Neural crest cell (in vitro differentiated cells): ENCODE measurements around the gene NOTCH1. TPM values are rescaled to one million over a fixed set of nuclear protein-coding genes. Genes with fewer than 3 reads are reported as not detected.

Experiments
- DNase-seq: peaks from one replicate; pipeline ENCODE4 v3.0.0; 2021; ENCODE audit warnings: low read depth, mixed read lengths, low spot score
- H3K27ac Mint-ChIP-seq: one replicate; pipeline ENCODE4 v1.8.0; 2021; ENCODE audit warnings: mild to moderate bottlenecking, mixed read lengths; ENCODE audit not compliant: unreplicated experiment
- H3K27me3 Mint-ChIP-seq: 2 replicates; pipeline ENCODE4 v1.8.0; 2021; ENCODE audit warnings: low read depth, mild to moderate bottlenecking, mixed read lengths
- H3K36me3 Mint-ChIP-seq: 2 replicates; pipeline ENCODE4 v1.8.0; 2021; ENCODE audit warnings: low read depth, mild to moderate bottlenecking, mixed read lengths
- H3K4me1 Mint-ChIP-seq: 2 replicates; pipeline ENCODE4 v1.8.0; 2021; ENCODE audit warnings: mixed read lengths
- H3K4me3 Mint-ChIP-seq: one replicate; pipeline ENCODE4 v1.8.0; 2021; ENCODE audit warnings: mild to moderate bottlenecking, mixed read lengths
- H3K9me3 Mint-ChIP-seq: 2 replicates; pipeline ENCODE4 v1.8.0; 2021; ENCODE audit warnings: mixed read lengths
- CTCF ChIP-seq: fragments of 200-600 bp; sonication (generic); conservative IDR thresholded peaks from 2 replicates; pipeline ENCODE4 v1.5.0; 2021; ENCODE audit warnings: antibody characterized with exemption, mild to moderate bottlenecking
- total RNA-seq: library from RNA; stranded (reverse); gene quantifications from 2 replicates; pipeline ENCODE4 v1.2.1, GENCODE V29; 2021

NOTCH1 gene
- total RNA-seq, 1 donor from 2014 or later = 99.7 TPM

GRCh38 chr9:136488247-136489214, 57.3 kb downstream of the NOTCH1 start:
- Mint-ChIP-seq H3K27me3 (no peaks in the 10 kb centered on the region), H3K27ac (no peak overlapping the region), H3K36me3 (no peaks in the 10 kb centered on the region), H3K4me3 (peak overlapping the region; percentile 59), H3K4me1 (peaks cover 20% of the 10 kb centered on the region), H3K9me3 (no peaks in the 10 kb centered on the region)
- peak; percentile 99 for TF ChIP-seq CTCF
- DNase-seq = peak; percentile 76

- Mint-ChIP-seq H3K27ac (no peak overlapping the region), H3K36me3 (no peaks in the 10 kb centered on the region), H3K4me1 (peaks cover 20% of the 10 kb centered on the region), H3K27me3 (peaks cover 2% of the 10 kb centered on the region), H3K9me3 (no peaks in the 10 kb centered on the region), H3K4me3 (peak overlapping the region; percentile 34)
- DNase-seq = no peak
- no peak for TF ChIP-seq CTCF
Measured at GRCh38 chr9:136487672-136488071, 58.2 kb downstream of the NOTCH1 start.

GRCh38 chr9:136486823-136487620, 58.8 kb downstream of the NOTCH1 start:
- no peak for TF ChIP-seq CTCF
- Mint-ChIP-seq H3K4me3 (peak overlapping the region; percentile 90), H3K9me3 (no peaks in the 10 kb centered on the region), H3K27ac (no peak overlapping the region), H3K4me1 (peaks cover 25% of the 10 kb centered on the region), H3K27me3 (peaks cover 2% of the 10 kb centered on the region), H3K36me3 (no peaks in the 10 kb centered on the region)
- no peak for DNase-seq

- peak overlapping the region; percentile 90 for H3K4me3 Mint-ChIP-seq
- no peaks in the 10 kb centered on the region for H3K36me3 Mint-ChIP-seq
- H3K4me1 Mint-ChIP-seq = peaks cover 33% of the 10 kb centered on the region
- no peak for DNase-seq
- H3K9me3 Mint-ChIP-seq = no peaks in the 10 kb centered on the region
- no peak for TF ChIP-seq CTCF
- peaks cover 2% of the 10 kb centered on the region for H3K27me3 Mint-ChIP-seq
- no peak overlapping the region for H3K27ac Mint-ChIP-seq
Measured at GRCh38 chr9:136486131-136486530, 59.7 kb downstream of the NOTCH1 start.
